K562 (cell line): Measurements from ENCODE around the gene EMILIN1. TPM values are rescaled to one million over a fixed set of nuclear protein-coding genes. Genes with fewer than 3 reads are reported as not detected.

Experiments
- BHLHE40 ChIP-seq: IDR thresholded peaks from 2 replicates; pipeline ENCODE4 v1.6.1; 2011; ENCODE audit warnings: low read length, improper control_type of control experiment
- CBX3 ChIP-seq, 2 experiments: IDR thresholded peaks; 1 replicate in 1 of 2; 2 replicates in 1 of 2; pipeline ENCODE4 v1.6.1; 2012; ENCODE audit warnings: inconsistent platforms in 2 of 2, low read length in 2 of 2, borderline replicate concordance in 1 of 2, control low read depth in 1 of 2
- CXXC5 ChIP-seq: fragments of 250-450 bp; sonication (Bioruptor Pico); IDR thresholded peaks from 2 replicates; pipeline ENCODE4 v1.8.0; 2022; ENCODE audit warnings: inconsistent platforms, mild to moderate bottlenecking, moderate library complexity
- EP300 ChIP-seq: IDR thresholded peaks from 2 replicates; pipeline ENCODE4 v1.6.1; 2012; ENCODE audit warnings: low read length, improper control_type of control experiment
- FOXA3 ChIP-seq, 2 experiments: fragments of 450-650 bp in 1 of 2; sonication (generic) in 1 of 2; formaldehyde crosslinking; IDR thresholded peaks in 1 of 2; conservative IDR thresholded peaks in 1 of 2; 2 replicates each; pipeline versions ENCODE4 v1.4.0 to v1.8.0; 2020 to 2022; ENCODE audit warnings: mild to moderate bottlenecking in 2 of 2, missing genetic modification reagents in 1 of 2
- NONO ChIP-seq, 2 experiments: fragments of 200-400 bp in 1 of 2; fragments of 450-650 bp in 1 of 2; formaldehyde crosslinking in 1 of 2; IDR thresholded peaks; 2 replicates each; pipeline ENCODE4 v1.6.1; 2017; ENCODE audit warnings: low read depth in 2 of 2, mild to moderate bottlenecking in 2 of 2, moderate library complexity in 2 of 2, low read length in 1 of 2
- RBBP5 ChIP-seq: fragments of 200-600 bp; sonication (generic); IDR thresholded peaks from 2 replicates; pipeline ENCODE4 v1.6.1; 2012; ENCODE audit warnings: borderline replicate concordance, mild to moderate bottlenecking, low read length, control low read depth, inconsistent platforms; ENCODE audit not compliant: insufficient read depth, poor library complexity, severe bottlenecking
- RBM22 ChIP-seq: fragments of 200-400 bp; formaldehyde crosslinking; IDR thresholded peaks from 2 replicates; pipeline ENCODE4 v1.6.1; 2018; ENCODE audit warnings: low read length, low read depth; ENCODE audit not compliant: poor library complexity, severe bottlenecking
- SMARCA4 ChIP-seq: fragments of 450-650 bp; IDR thresholded peaks from 2 replicates; pipeline ENCODE4 v1.6.1; 2016
- ZFP36 ChIP-seq: fragments of 150-350 bp; IDR thresholded peaks from 2 replicates; pipeline ENCODE4 v1.6.1; 2018; ENCODE audit warnings: low read length, low read depth; ENCODE audit not compliant: partially characterized antibody
- ZNF146 ChIP-seq: IDR thresholded peaks from one replicate; pipeline ENCODE4 v1.6.1; 2018; ENCODE audit warnings: missing compliant biosample characterization; ENCODE audit not compliant: unreplicated experiment
- ZNF263 ChIP-seq: sonication (generic); formaldehyde crosslinking; IDR thresholded peaks from 2 replicates; pipeline ENCODE4 v1.8.0; 2022; ENCODE audit warnings: mild to moderate bottlenecking, missing genetic modification reagents, borderline replicate concordance
- ZNF551 ChIP-seq: fragments of 250-450 bp; sonication (Bioruptor Pico); IDR thresholded peaks from 2 replicates; pipeline ENCODE4 v1.5.0; 2021; ENCODE audit warnings: mild to moderate bottlenecking, moderate library complexity
- ZNF76 ChIP-seq: fragments of 250-450 bp; sonication (Bioruptor Pico); IDR thresholded peaks from 2 replicates; pipeline ENCODE4 v1.4.0; 2020; ENCODE audit warnings: mild to moderate bottlenecking, moderate library complexity, borderline replicate concordance
- polyA plus RNA-seq, 8 experiments: library from polyadenylated mRNA; depleted of rRNA in 4 of 8; stranded (reverse) in 5 of 8; unstranded in 3 of 8; fragments of >200 nt; fragmentation: Nextera tagmentation in 2 of 8; fragmentation: Illumina TruSeq in 1 of 8; extraction: Ambion mirVana in 2 of 8; extraction: Trizol in 1 of 8; gene quantifications; 2 replicates each; pipeline versions ENCODE4 v1.2.1 to v1.2.3, GENCODE V29; 2011 to 2014; ENCODE audit warnings: inconsistent platforms in 1 of 8, missing spikeins in 1 of 8
- total RNA-seq, 7 experiments: library from RNA; depleted of rRNA in 6 of 7; stranded (reverse); fragments of >200 nt in 6 of 7; fragmentation: Illumina TruSeq in 2 of 7; extraction: Trizol in 2 of 7; gene quantifications; 2 replicates each; pipeline versions ENCODE4 v1.2.1 to v1.2.3, GENCODE V29; 2011 to 2021; ENCODE audit warnings: low replicate concordance in 1 of 7
- TF ChIP-seq, protein P1 (sequence below), 2 experiments: fragments of 450-650 bp; formaldehyde crosslinking in 1 of 2; IDR thresholded peaks; 2 replicates each; pipeline versions ENCODE4 v1.4.0 to v1.6.1; 2014 to 2020; ENCODE audit warnings: mild to moderate bottlenecking in 2 of 2, borderline replicate concordance in 1 of 2, low read depth in 1 of 2
- TF ChIP-seq, protein P2 (sequence below): sonication (generic); formaldehyde crosslinking; IDR thresholded peaks from 2 replicates; pipeline ENCODE4 v1.8.0; 2022; ENCODE audit warnings: mild to moderate bottlenecking, missing genetic modification reagents, borderline replicate concordance

EMILIN1 gene
- total and polyA plus RNA-seq, 9 of the 15 experiments (the other 6 are each of a cell fraction or from before 2014, with no cell fraction given), result 0.04 to 2.7 (median 0.54) TPM; not detected in 2

DNA sequence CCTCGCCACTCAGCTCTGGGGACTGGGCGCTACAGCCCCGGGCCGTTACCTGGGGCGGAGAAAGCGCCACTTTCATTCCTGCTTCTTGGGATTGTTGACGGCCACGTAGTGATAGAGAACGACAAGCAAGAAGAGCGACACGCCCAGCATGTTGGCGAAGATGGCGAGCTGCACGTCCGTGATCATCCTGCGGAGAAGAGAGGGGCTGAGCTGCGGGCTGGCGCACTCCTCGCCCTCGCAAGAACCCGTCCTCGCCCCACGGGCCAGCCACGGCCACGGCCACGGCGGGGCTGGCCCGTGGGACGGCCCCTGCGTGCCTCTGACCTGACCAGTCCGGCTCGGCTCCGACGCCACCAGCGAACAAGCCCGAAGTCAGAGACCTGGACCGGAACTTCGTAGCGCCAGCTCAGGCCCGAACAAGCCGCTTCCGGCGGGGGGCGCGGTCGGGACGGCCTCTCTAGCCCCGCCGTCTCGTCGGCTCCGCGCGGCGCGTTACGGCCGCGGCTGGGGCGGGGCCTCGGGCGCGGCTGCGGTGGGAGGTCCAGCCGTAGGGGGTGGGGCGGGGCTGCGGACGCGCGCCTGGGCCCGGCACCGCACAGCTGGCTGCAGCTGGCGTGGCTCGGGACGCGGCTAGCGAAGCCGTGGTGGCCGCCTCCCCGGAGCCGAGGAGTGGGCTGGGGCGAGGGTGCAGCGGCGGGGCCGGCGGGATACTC lies 7.0 kb upstream of the EMILIN1 start, which contains the start of gene OST4 (continued):
- TF ChIP-seq, protein P1, sequence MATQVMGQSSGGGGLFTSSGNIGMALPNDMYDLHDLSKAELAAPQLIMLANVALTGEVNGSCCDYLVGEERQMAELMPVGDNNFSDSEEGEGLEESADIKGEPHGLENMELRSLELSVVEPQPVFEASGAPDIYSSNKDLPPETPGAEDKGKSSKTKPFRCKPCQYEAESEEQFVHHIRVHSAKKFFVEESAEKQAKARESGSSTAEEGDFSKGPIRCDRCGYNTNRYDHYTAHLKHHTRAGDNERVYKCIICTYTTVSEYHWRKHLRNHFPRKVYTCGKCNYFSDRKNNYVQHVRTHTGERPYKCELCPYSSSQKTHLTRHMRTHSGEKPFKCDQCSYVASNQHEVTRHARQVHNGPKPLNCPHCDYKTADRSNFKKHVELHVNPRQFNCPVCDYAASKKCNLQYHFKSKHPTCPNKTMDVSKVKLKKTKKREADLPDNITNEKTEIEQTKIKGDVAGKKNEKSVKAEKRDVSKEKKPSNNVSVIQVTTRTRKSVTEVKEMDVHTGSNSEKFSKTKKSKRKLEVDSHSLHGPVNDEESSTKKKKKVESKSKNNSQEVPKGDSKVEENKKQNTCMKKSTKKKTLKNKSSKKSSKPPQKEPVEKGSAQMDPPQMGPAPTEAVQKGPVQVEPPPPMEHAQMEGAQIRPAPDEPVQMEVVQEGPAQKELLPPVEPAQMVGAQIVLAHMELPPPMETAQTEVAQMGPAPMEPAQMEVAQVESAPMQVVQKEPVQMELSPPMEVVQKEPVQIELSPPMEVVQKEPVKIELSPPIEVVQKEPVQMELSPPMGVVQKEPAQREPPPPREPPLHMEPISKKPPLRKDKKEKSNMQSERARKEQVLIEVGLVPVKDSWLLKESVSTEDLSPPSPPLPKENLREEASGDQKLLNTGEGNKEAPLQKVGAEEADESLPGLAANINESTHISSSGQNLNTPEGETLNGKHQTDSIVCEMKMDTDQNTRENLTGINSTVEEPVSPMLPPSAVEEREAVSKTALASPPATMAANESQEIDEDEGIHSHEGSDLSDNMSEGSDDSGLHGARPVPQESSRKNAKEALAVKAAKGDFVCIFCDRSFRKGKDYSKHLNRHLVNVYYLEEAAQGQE (IDR thresholded peaks at IDR 0.05; ENCODE audit: borderline replicate concordance), result peak; percentile 67
- TF ChIP-seq, protein P1 (CRISPR knock-in tag; IDR thresholded peaks at IDR 0.05; ENCODE audit: low read depth), result no peak
- TF ChIP-seq RBBP5 (peak; percentile 94), SMARCA4 (0 out of 2 replicates have a peak, but pooled peaks have one; percentile 20), ZNF146 (CRISPR knock-in tag) (no peak), RBM22 (no peak), FOXA3 (CRISPR knock-in tag; conservative IDR thresholded peaks at IDR 0.05 in 1 of 2, IDR thresholded peaks at IDR 0.05 in 1 of 2) (0 out of 4 replicates have a peak, but pooled peaks of 1 of the 2 experiments have one; percentile 23), ZNF76 (CRISPR knock-in tag) (no peak), ZNF551 (CRISPR knock-in tag) (no peak), NONO (IDR thresholded peaks at IDR 0.05; ENCODE audit: low read depth in 2 of 2, low read length in 1 of 2) (peak in 1 of 2 experiments; percentile 44; a peak in 3 of 4 replicates), EP300 (0 out of 2 replicates have a peak, but pooled peaks have one; percentile 3), ZNF263 (CRISPR knock-in tag) (peak; percentile 11; the same call in 1 of the 2 replicates), BHLHE40 (0 out of 2 replicates have a peak, but pooled peaks have one; percentile 10), CXXC5 (peak; percentile 93), CBX3 (IDR thresholded peaks at IDR 0.05; ENCODE audit: borderline replicate concordance in 1 of 2, low read length in 2 of 2) (peak in 1 of 2 experiments; percentile 24; a peak in 1 of 3 replicates), ZFP36 (peak; percentile 8)
- TF ChIP-seq, protein P2, sequence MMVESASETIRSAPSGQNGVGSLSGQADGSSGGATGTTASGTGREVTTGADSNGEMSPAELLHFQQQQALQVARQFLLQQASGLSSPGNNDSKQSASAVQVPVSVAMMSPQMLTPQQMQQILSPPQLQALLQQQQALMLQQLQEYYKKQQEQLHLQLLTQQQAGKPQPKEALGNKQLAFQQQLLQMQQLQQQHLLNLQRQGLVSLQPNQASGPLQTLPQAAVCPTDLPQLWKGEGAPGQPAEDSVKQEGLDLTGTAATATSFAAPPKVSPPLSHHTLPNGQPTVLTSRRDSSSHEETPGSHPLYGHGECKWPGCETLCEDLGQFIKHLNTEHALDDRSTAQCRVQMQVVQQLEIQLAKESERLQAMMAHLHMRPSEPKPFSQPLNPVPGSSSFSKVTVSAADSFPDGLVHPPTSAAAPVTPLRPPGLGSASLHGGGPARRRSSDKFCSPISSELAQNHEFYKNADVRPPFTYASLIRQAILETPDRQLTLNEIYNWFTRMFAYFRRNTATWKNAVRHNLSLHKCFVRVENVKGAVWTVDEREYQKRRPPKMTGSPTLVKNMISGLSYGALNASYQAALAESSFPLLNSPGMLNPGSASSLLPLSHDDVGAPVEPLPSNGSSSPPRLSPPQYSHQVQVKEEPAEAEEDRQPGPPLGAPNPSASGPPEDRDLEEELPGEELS, result peak; percentile 66; the same call in 1 of the 2 replicates
